ENCODE data around the gene FARS2. TPM values are rescaled to one million over a fixed set of nuclear protein-coding genes. Genes with fewer than 3 reads are reported as not detected.

FARS2 gene
- total and polyA plus RNA-seq, 2 experiments from 2014 or later: 9.9 to 15.4 TPM

- H2AFZ ChIP-seq: no peak overlapping the region
- H3K4me1 ChIP-seq (ENCODE audit: insufficient read depth): no peaks in the 10 kb centered on the region
- no peak overlapping the region for H3K4me3 ChIP-seq
- 97% methylated on average over 7 of the region's 7 CpGs for WGBS (ENCODE audit: low lambda C conversion rate, missing lambda C conversion rate)
- H3K79me2 ChIP-seq: no peaks in the 10 kb centered on the region
- H3K4me2 ChIP-seq: no peak overlapping the region
- no peak for TF ChIP-seq EZH2phosphoT487 (IDR thresholded peaks at IDR 0.05; ENCODE audit: low read depth, severe bottlenecking, unreplicated experiment)
- no peak for TF ChIP-seq EZH2 (IDR thresholded peaks at IDR 0.05; ENCODE audit: borderline replicate concordance)
- no peak for TF ChIP-seq CTCF (IDR thresholded peaks at IDR 0.05; ENCODE audit: poor library complexity)
- H3K9me2 ChIP-seq (replicated peaks; ENCODE audit: insufficient read depth): no peaks in the 10 kb centered on the region
- H4K20me1 ChIP-seq (ENCODE audit: insufficient read depth, poor library complexity, severe bottlenecking): no peaks in the 10 kb centered on the region
- no peaks in the 10 kb centered on the region for H3K27me3 ChIP-seq
- no peaks in the 10 kb centered on the region for H3K36me3 ChIP-seq (replicated peaks; ENCODE audit: insufficient read depth, low read depth)
- H3K9me3 ChIP-seq (ENCODE audit: low read depth): no peaks in the 10 kb centered on the region
- DNase-seq (ENCODE audit: low spot score): no peak
- H3K27ac ChIP-seq: no peak overlapping the region
Measured at GRCh38 chr6:5771211-5771610, 509.9 kb downstream of the FARS2 start.

- H4K20me1 ChIP-seq (ENCODE audit: insufficient read depth, poor library complexity, severe bottlenecking): no peaks in the 10 kb centered on the region
- no peak for DNase-seq (ENCODE audit: low spot score)
- no peaks in the 10 kb centered on the region for H3K9me3 ChIP-seq (ENCODE audit: low read depth)
- WGBS (ENCODE audit: low lambda C conversion rate, missing lambda C conversion rate): 94% methylated on average over 6 of the region's 6 CpGs
- no peaks in the 10 kb centered on the region for H3K79me2 ChIP-seq
- no peaks in the 10 kb centered on the region for H3K27me3 ChIP-seq
- no peaks in the 10 kb centered on the region for H3K9me2 ChIP-seq (replicated peaks; ENCODE audit: insufficient read depth)
- no peak overlapping the region for H3K4me2 ChIP-seq
- no peak overlapping the region for H2AFZ ChIP-seq
- H3K36me3 ChIP-seq (replicated peaks; ENCODE audit: insufficient read depth, low read depth): no peaks in the 10 kb centered on the region
- no peak overlapping the region for H3K27ac ChIP-seq
- TF ChIP-seq EZH2 (IDR thresholded peaks at IDR 0.05; ENCODE audit: borderline replicate concordance) (no peak), CTCF (IDR thresholded peaks at IDR 0.05; ENCODE audit: poor library complexity) (no peak), EZH2phosphoT487 (IDR thresholded peaks at IDR 0.05; ENCODE audit: low read depth, severe bottlenecking, unreplicated experiment) (no peak)
- H3K4me3 ChIP-seq: no peak overlapping the region
- H3K4me1 ChIP-seq (ENCODE audit: insufficient read depth): no peaks in the 10 kb centered on the region
Measured at GRCh38 chr6:5771759-5772390, 510.6 kb downstream of the FARS2 start.

- no peak for DNase-seq (ENCODE audit: low spot score)
- Histone ChIP-seq H3K9me3 (ENCODE audit: low read depth) (no peaks in the 10 kb centered on the region), H3K4me2 (no peak overlapping the region), H3K4me1 (ENCODE audit: insufficient read depth) (no peaks in the 10 kb centered on the region), H3K27ac (no peak overlapping the region), H2AFZ (no peak overlapping the region), H3K79me2 (no peaks in the 10 kb centered on the region), H3K4me3 (no peak overlapping the region), H3K9me2 (replicated peaks; ENCODE audit: insufficient read depth) (no peaks in the 10 kb centered on the region), H4K20me1 (ENCODE audit: insufficient read depth, poor library complexity, severe bottlenecking) (no peaks in the 10 kb centered on the region), H3K27me3 (no peaks in the 10 kb centered on the region), H3K36me3 (replicated peaks; ENCODE audit: insufficient read depth, low read depth) (no peaks in the 10 kb centered on the region)
- no peak for TF ChIP-seq CTCF (IDR thresholded peaks at IDR 0.05; ENCODE audit: poor library complexity)
- TF ChIP-seq EZH2phosphoT487 (IDR thresholded peaks at IDR 0.05; ENCODE audit: low read depth, severe bottlenecking, unreplicated experiment): no peak
- TF ChIP-seq EZH2 (IDR thresholded peaks at IDR 0.05; ENCODE audit: borderline replicate concordance): no peak
- WGBS (ENCODE audit: low lambda C conversion rate, missing lambda C conversion rate): 97% methylated on average over 11 of the region's 11 CpGs
Measured at GRCh38 chr6:5772408-5773120, 511.3 kb downstream of the FARS2 start.

Data from hepatocyte (in vitro differentiated cells).